ENCODE data around the gene SPSB1. TPM values are rescaled to one million over a fixed set of nuclear protein-coding genes. Genes with fewer than 3 reads are reported as not detected.

SPSB1 gene
- total RNA-seq, 1 experiment from 2014 or later = 4.3 TPM

- no peaks in the 10 kb centered on the region for H3K36me3 Mint-ChIP-seq
- DNase-seq (ENCODE audit: low spot score) = no peak
- H3K4me3 Mint-ChIP-seq = no peak overlapping the region
- H3K9me3 Mint-ChIP-seq = no peaks in the 10 kb centered on the region
- H3K27me3 Mint-ChIP-seq (ENCODE audit: low read depth) = no peaks in the 10 kb centered on the region
- POLR2A ChIA-PET = interaction anchor here (0.6 kb wide), 1 partner anchor 328 kb away, joined by 5 read pairs; no protein-coding TSS in a partner anchor
- no peak for ATAC-seq
- CTCF ChIA-PET = no interaction called here
- H3K27ac Mint-ChIP-seq = no peak overlapping the region
- H3K4me1 Mint-ChIP-seq = no peaks in the 10 kb centered on the region
- TF ChIP-seq IRF1 (CRISPR knock-in tag; IDR thresholded peaks at IDR 0.05) (no peak), SMAD3 (CRISPR knock-in tag; IDR thresholded peaks at IDR 0.05; ENCODE audit: borderline replicate concordance) (no peak), SMAD4 (CRISPR knock-in tag; IDR thresholded peaks at IDR 0.05) (no peak), CTCF (IDR thresholded peaks at IDR 0.05) (no peak), AFF4 (CRISPR knock-in tag; IDR thresholded peaks at IDR 0.05; ENCODE audit: borderline replicate concordance) (no peak), ERG (CRISPR knock-in tag; IDR thresholded peaks at IDR 0.05) (no peak), GTF2I (CRISPR knock-in tag; conservative IDR thresholded peaks at IDR 0.05) (no peak)
These were observed 18.8 kb downstream of the SPSB1 start for GRCh38 chr1:9311479-9311878.

GRCh38 chr1:9312168-9312720 lies 19.6 kb downstream of the SPSB1 start:
- CTCF ChIA-PET = interaction anchor here (0.6 to 1.9 kb wide), 2 partner anchors 144 to 408 kb away, joined by 4 to 6 read pairs; no protein-coding TSS in a partner anchor
- Mint-ChIP-seq H3K27me3 (ENCODE audit: low read depth) (no peaks in the 10 kb centered on the region), H3K4me1 (no peaks in the 10 kb centered on the region), H3K27ac (no peak overlapping the region), H3K36me3 (no peaks in the 10 kb centered on the region), H3K9me3 (no peaks in the 10 kb centered on the region), H3K4me3 (no peak overlapping the region)
- no peak for DNase-seq (ENCODE audit: low spot score)
- POLR2A ChIA-PET = no interaction called here
- ATAC-seq = no peak
- TF ChIP-seq CTCF (IDR thresholded peaks at IDR 0.05) (no peak), PRDM15 (CRISPR knock-in tag; IDR thresholded peaks at IDR 0.05) (no peak), AR (CRISPR knock-in tag; IDR thresholded peaks at IDR 0.05) (no peak), ZNF416 (CRISPR knock-in tag; IDR thresholded peaks at IDR 0.05) (no peak), ATF2 (CRISPR knock-in tag; IDR thresholded peaks at IDR 0.05; ENCODE audit: borderline replicate concordance, low read depth) (no peak), NR3C1 (CRISPR knock-in tag; conservative IDR thresholded peaks at IDR 0.05; ENCODE audit: low read depth) (no peak), ZNF317 (CRISPR knock-in tag; IDR thresholded peaks at IDR 0.05; ENCODE audit: borderline replicate concordance, low read depth) (no peak), FOXK1 (CRISPR knock-in tag; IDR thresholded peaks at IDR 0.05) (no peak), EMX1 (CRISPR knock-in tag; IDR thresholded peaks at IDR 0.05) (no peak)
